NAMALWA (cell line): Measurements from ENCODE around the gene MEIS1.
"Not testable (repeated sequence)": the region's sequence is repeated elsewhere in the genome, so short reads cannot be mapped to it uniquely, and the experiment has no call there.

Source experiments
- DNase-seq: peaks from one replicate; pipeline ENCODE4 v3.0.0-alpha.2; 2015; ENCODE audit warnings: low spot score

MEIS1 gene

DNA sequence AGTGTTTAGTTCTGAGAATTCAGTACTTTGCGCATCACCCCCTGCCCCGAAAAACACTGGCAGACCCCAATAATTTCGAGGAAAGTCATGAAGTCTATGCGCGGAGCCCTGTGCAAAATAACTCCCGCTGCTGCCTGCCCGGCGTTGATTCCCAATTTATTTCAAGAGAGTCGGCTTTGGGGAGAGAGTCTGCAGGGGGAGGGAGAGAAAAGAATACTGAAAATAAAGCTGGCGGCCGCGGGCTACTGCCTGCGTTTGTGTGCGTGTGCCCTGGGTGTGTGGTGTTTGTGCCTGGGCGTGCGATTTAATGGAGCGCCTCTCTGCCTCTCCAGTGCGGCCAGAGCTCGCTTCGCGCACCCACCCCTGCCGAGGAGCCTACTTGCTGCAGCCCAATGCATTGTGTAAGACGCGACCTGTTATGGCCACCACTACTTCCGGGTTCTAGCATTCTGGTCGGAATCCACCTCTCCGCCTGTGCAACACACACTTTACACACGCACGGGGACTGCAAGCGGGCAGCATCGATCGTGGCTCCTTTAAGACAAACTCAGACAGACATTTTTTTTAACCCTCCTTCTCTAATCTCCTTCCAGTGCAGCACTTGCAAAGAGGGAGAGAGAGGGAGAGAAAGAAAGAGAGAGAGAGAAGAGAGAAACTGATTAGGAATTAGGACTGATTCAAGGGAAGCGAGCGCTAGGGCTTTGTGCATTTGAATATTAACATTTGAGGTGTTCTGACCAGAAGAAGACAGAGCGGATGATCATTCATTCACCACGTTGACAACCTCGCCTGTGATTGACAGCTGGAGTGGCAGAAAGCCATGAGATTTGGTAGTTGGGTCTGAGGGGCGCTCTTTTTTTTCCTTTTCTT lies at the start of gene MEIS1:
Gene MEIS1 (plus strand): TSS at position 447 of the 870 bp plus-strand sequence. CDS start 732 bp downstream, outside the sequence.
- DNase-seq, result peak; percentile 60

DNA sequence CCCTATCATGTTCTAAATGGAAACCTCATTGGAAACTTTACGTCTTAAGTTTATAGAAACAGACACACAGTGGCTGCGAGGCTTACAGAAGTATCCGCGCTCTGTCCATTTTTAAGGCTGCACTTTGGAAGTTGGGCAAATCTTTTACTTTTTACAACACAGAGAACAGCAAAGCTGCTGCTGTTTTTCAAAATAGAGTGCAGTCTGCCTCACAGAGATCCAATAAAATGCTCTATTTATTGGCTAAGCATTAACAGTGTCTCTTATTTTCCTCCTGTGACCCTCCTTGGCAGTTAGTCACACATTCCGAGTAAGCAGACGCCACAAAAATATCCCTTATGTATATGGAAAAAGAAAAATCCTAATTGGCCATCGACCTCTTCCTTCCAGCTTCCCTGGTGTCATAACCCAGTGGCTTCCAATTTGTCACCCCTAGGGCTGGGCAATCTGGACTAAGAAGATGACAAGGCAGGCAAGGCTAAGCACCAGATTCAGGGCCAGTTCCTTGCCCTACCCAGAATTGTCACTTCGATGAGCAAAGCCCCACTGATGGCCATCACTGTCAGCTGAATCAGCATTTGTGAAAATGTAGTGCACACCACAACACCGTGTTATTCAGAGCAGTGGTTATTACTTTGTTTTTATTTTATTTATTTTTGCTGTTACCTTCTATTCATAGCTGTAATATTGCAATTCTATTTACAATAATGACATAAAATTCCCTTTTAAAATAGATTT lies 47.7 kb upstream of the MEIS1 start:
- DNase-seq, result no peak

DNA sequence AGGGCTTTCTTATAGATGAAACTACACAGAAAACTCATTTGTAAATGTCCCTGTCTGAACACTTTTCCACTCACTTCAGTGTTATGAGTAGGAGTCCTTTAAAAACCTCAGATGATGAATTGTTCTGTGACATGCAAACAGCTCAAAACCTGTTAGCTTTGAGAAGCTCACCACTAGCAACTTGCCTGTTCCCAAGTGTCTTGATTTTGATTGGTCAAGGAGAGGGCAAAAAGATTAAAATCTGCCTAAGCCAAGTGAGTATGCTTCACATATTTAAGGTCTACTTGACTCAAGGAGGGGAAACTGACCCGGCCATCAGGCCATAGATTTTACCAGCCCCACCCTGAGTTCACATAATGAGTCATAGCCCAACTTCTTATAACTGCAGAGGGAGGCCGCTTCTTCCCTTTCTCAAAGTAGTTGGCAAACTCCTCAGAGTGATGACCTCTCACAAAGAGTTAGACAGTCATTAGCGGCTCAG lies 45.2 kb upstream of the MEIS1 start:
- no peak for DNase-seq

DNA sequence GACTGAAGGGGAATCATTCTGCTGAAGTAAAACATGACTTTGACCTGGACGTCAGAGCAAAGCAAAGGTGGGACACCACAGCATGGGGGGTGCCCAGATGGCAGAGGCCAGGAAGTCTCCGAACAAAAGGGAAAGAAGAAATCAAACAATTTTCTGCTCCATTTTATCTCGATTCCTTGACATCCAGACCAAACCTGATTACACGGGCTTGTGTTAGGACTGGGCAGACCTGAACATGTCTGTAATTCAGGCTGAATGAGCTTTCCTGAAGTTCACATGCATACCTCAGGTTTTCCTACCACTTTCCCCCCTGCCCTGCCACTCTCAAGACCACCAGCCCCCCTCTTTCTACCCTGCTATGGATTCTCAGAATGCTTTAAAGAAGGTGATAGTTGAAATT lies 44.8 kb upstream of the MEIS1 start:
- DNase-seq, result no peak

DNA sequence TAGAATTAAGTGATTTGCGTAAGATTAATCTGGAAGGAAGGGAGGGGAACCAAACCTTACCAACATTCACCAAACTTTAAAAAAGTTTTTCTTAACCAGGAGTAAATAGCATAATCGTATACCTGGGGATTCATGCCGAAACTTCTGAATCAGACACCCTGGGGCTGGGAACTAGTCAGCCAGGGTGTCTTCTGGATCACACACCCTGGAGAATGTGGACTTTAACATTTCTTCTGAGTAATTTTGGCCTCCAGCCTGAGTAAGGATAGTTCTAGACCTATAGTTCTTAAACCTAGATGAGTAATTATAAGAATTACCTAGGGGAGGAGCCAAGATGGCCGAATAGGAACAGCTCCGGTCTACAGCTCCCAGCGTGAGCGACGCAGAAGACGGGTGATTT lies 44.1 kb upstream of the MEIS1 start:
- DNase-seq, result no peak

DNA sequence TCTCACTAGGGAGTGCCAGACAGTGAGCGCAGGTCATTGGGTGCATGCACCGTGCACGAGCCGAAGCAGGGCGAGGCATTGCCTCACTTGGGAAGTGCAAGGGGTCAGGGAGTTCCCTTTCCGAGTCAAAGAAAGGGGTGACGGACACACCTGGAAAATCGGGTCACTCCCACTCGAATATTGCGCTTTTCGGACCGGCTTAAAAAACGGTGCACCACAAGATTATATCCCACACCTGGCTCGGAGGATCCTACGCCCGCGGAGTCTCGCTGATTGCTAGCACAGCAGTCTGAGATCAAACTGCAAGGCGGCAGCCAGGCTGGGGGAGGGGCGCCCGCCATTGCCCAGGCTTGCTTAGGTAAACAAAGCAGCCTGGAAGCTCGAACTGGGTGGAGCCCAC lies 43.7 kb upstream of the MEIS1 start:
- not testable (repeated sequence) for DNase-seq

DNA sequence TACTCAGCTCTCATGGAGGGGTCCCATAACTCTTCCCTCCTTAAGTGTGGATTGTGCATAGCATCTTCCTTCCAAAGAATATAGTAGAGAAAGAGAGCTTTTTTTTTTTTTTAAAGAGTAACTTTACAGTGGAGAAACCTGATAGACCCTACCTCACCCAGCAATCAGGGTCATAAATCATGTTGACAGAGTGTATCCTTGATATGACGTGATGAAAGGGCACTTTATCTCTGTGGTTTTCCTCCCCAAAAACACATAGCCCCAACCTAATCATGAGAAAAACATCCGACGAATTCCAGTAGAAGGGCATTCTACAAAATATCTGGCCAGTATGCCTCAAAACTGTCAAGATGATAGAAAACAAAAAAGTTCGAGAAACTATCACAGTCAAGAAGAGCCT lies 29.5 kb upstream of the MEIS1 start:
- DNase-seq, result no peak

DNA sequence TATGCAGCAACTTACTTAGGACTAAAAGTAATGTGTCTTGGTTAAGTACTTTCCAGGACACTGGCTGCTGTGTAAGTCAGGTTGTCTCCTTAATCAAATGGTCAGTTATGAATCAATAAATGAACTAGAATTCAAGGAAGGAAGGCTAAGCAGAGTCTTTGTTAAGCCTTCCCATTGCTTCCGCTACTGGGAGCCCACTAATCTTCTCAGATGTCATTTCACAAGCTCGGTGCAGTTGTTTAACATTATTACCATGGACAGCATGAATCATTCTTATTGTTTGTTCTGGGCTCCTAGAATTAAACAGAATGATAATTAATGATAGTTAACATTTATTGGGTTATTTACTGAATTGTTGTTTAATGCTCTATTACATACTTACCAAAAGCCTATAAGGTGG lies 26.0 kb upstream of the MEIS1 start:
- DNase-seq, result no peak

DNA sequence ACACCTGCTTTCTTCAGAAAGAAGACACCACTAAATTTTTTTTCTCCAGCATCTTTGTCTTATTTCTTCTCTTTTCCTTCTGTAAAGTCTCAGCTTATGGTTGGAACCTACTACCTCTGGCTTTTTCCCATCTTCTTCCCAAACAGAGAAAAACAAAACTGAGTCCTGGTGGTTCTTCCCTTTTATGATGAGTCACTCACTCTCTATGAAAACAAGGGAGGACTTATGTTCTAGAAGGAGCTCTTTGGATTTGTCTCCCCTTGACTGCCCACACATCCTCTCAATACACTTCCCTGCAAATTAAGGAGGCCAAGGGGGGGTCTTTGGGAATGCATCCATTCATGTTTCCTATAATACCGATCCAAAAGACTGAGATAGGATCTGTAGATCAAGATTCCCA lies 22.1 kb upstream of the MEIS1 start:
- no peak for DNase-seq

DNA sequence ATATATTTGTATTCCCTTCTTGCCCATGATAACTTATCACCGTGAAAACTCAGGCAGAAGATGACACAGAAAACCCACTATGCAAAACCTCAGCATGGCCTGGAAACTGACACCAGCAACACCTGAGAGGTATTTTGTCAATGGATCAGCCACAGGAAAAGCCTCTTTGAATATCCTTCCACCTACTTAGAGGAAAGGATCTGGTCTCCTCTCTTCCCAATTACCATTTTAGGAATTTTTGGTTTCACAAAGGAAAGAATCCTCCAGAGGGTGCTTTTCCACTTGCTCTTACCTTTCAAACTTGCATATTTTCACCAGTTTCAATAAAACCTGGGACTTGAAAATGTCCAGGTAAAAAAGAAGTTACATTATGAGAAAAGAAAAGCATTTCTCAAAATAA lies 20.0 kb upstream of the MEIS1 start:
- DNase-seq, result no peak

DNA sequence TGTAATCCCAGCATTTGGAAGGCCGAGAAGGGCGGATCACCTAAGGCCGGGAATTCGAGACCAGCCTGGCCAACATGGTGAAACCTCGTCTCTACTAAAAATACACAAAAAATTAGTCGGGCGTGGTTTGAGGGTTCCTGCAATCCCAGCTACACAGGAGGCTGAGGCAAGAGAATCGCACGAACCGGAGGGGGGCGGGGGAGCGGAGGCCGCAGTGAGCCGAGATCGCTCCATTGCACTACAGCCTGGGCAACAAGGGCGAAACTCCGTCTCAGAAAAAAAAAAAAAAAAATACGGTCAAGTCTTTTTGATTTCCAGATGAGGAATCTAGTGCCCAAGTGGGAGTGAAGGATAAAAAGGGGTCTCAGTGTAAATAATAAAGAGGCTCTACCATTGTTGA lies 16.5 kb upstream of the MEIS1 start:
- DNase-seq, result no peak

DNA sequence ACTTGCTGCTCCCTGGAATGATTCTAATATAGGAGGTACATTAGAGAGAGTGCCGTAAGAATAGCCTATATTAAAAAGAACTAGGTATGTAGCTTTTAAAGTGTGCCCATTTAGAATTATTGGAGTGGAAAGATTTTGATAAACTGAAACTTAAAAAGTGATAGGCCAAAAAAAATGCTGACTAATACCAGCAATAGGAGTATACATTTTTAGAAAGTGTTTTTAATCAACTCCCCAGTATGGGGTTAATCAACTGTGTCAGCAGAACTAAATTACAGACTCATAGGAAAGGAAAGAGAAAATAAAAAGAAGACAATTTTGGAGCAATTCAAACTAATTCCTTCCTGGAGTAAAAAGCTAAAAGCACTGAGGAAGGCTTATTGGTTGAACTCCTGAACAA lies 13.3 kb upstream of the MEIS1 start:
- no peak for DNase-seq

DNA sequence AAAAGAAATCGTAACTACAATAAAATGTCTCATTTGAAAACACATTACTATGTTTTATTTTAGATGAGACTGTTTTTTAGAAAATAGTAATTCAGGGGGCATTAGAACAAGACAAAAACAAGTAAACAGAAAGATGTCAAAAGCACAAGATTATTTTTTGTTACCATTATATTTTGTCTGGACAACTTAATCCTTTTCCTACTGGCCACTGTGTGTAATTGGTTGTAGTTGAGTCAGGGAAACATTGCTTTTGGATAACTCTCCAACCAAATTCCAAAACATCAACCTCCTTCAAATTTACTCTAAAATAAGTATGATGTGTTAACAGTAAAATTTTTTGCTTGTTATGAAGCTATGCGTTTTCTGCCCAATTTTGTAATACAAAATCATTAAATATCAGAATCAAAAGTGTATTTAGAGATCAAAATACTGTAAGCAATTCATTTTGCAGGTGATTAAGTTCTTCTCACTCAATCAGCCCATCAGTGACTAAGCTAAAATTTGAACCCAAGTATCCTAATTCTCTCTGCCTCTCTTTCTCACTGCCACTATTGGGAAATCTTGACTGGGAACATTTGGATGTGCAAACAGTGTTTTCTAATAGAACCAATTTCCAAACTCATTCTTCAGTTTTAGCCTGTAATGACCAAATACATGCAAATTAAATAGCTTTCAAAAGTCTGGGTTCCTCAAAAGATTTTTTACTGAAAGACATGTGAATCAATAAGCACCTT lies 11.4 kb upstream of the MEIS1 start:
- no peak for DNase-seq

DNA sequence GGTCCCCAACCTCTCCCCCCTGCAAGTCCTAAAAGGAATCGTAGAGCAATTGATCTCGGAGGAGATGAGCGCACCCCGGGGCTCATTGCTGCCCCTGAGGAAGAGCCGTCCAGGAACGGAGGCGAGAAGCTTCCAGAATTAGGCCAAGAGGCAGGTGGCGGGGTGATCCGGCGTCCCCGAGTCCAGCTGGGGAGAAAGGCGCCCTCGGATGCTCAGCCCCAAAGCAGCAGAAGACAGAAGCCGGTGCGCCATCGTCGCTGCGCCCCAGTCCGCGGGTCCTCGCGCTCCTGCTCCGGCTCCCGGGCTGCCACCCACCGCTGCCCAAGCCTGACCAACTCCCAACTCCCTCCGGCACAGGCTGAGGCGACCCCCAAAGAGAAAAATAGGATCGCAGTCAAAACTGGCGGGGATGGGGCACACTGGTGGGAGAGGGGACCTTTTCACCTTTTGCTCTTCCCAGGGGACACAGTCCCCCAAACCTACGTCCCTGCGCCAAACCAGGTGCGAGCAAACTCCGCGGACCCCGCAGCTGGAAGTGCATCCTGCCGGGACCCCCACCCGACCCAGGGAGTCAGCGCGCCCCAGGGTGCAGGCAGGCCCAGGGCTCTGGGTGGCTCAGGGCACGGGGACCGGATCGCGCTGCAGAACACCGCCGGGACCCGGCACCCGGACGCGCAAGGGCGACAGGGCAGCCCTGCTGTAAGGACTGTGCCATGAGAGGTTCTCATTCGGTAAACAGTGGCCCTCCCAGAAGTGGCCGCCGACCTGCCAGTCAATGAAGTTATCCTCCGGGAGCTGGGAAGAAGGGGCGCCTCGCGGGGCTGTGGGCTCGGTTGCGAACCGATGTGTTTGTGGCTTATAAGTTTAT lies 8.4 kb upstream of the MEIS1 start:
- no peak for DNase-seq

DNA sequence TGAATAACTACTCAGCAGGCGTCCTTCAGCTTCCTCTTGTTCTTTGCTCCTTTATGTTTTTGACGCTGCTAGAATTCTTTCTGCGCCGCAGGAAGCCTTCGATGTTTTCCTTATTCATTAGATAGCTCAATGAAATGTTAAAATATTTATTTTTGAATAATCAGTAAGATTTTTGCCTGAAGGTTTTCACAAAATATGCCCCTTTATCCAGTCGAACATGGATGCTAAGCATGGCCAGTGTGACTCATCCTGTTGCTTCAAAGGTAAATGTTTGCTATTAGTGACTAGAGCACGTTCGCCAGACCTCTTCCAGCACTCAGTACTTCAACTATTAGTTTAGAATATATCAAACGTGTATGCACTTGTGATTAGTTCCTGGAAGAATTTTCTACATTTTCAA lies 7.6 kb upstream of the MEIS1 start:
- no peak for DNase-seq

DNA sequence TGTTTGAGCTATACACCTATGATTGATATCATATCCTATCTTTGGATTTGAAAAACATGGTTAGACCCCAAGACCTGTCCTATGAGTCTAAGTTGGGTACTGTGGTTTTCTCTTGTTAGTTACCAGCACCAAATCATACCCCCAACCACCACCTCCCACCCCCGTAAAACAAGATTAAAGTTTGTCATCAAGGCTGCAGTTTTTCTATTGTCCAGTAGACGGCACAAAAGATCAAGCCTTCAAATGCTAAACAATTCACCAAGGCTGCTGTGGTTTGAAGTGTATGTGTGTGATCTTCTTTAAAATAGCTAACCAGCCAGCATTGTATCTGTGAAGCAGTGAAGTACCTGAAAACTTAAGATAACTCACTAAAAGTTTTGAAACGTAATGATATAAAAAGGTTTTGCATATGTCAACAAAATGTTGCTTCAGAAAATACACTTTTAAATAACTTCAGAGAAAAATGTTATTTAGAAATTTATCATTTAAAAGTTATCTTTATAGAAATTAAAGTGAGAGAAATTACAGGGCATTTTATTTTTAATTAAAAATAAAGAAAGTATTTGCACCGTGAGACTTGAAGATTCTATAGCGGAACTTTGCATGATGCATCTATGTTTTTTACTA lies 5.8 kb upstream of the MEIS1 start:
- peak; percentile 65 for DNase-seq

DNA sequence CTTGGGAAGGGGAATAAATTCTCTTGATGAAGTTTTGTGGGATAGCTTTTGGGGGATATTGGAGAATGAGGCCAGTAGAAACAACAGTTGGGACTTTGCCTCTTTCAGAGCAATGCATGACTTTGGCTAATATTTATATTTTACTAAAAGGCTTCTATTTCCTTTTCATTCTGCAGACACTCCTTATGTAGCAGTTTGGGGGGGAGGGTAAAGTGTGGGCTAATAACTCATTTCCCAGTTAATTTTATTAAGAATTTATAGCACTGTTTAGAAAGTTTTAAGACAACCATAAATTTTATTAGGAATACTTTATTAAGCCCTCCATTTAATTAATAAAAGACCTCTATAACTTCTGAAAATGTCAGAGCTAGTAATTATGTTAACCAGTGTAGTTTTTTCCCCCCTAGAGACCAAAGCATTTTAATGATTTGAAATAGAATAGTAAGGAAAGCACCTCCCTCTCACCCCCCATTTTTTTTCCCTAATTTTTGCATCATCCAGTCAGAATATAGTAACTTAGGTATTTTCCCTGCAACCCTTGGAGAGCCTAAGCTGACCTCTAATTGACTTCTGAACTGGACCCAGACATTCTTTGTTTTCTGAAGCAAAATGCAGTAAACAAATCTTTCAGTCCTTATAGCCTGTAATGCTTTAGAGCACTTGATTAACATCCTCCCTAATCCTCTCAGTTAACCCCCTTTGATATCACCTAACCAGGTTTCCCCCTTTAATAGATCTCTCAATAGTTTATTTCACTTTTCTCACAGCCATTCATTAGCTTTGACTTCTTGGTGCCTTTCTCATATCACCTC lies 5.0 kb upstream of the MEIS1 start:
- no peak for DNase-seq

DNA sequence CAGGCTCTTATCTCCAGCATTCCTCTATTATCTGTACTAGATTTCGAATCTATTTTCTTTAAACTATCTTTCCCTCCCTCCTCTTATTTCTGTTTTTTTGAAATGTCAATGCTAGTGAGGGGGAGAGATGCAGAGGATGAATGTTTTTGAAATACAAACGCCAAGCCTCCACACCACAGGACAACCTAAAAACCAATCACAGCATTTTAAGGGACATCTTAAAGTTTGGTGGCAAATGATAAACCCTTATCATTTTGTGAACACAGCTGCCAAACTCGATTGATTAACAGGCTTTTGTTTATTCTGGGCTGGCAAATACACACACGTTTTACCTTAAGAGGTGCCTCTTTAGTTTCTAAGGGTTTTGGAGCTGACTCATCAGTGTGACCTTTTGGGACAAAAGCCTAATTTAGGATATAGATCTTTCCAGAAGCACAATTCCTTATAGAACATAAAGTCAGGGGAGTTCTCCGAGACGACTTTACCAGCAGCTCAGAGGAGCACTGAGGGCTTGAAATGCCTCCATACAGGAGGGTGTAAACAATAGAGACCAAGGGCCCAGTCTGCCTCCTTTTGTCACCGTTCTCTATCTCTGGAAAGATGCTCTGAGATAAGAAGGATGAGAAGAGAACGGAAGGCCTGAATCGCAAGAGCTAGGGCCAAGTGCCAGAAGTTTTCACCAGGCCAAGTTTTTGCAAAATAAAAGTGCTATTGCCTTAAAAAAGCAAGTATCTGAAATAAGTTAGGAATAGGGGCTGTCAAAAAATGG lies 4.2 kb upstream of the MEIS1 start:
- no peak for DNase-seq

DNA sequence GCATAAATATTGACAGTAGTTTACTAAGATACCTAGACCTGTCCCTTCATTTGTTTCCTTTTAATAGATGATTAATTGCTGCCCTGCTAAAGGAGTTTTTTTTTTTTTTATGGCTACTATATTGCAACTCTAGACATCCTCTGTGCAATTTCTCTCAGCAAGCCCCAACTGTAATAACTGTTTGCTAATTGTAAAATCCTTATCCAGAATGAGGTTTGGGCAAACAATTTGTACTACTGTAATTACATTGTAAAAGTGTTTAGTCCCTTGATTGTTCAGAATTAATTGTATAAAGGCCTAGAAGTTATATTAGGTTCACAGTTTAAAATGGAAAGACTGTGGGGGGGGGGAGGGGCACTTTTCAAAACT lies 3.7 kb upstream of the MEIS1 start:
- DNase-seq, result no peak
